ENCODE measurements around the gene LAMC3. TPM values are rescaled to one million over a fixed set of nuclear protein-coding genes. Genes with fewer than 3 reads are reported as not detected.
A peak's percentile ranks its signal among the peaks of the same experiment; 100 is the strongest.

Gene LAMC3
- total and polyA plus RNA-seq, 9 of the 15 experiments (the other 6 are each of a cell fraction or from before 2014, with no cell fraction given): 0.10 TPM; not detected in 8

- Histone ChIP-seq H4K20me1 (replicated peaks; ENCODE audit: control insufficient read depth, insufficient read depth, low read length) (peaks cover 94% of the 10 kb centered on the region), H3K4me1 (replicated peaks in 1 of 2; ENCODE audit: control insufficient read depth in 2 of 2, insufficient read depth in 2 of 2, low read length in 2 of 2) (peaks cover 0 to 43% of the 10 kb centered on the region in 2 experiments; a peak in 2 of 5 replicates), H3K9me1 (ENCODE audit: control insufficient read depth, insufficient read depth, low read length) (peaks cover 9% of the 10 kb centered on the region), H3K9ac (ENCODE audit: insufficient read depth in 1 of 2, low read depth in 2 of 2, low read length in 2 of 2) (peak overlapping the region in 1 of 2 experiments; percentile 7; a peak in 1 of 4 replicates), H3K4me2 (ENCODE audit: insufficient read depth, low read length) (no peak overlapping the region), H3K4me3 (no peak overlapping the region), H3K36me3 (ENCODE audit: control insufficient read depth, insufficient read depth, low read length) (no peaks in the 10 kb centered on the region), H3K9me3 (replicated peaks; ENCODE audit: control insufficient read depth, insufficient read depth, low read depth, low read length) (no peaks in the 10 kb centered on the region), H3K79me2 (ENCODE audit: control insufficient read depth, insufficient read depth, low read length) (no peaks in the 10 kb centered on the region), H2AFZ (ENCODE audit: low read depth, low read length) (no peak overlapping the region), H3K27ac (ENCODE audit: extremely low read depth, low read depth, low read length) (no peak overlapping the region), H3K27me3 (ENCODE audit: control insufficient read depth in 2 of 2, insufficient read depth in 2 of 2, low read length in 2 of 2) (peaks cover 84 to 99% of the 10 kb centered on the region in 2 experiments)
- FAIRE-seq (no peak), DNase-seq (ENCODE audit: extremely low read depth in 1 of 4, low spot score in 3 of 4) (peak in 2 of 4 experiments; percentile 67 to 73), ATAC-seq (peak; percentile 6)
- in situ Hi-C loops (cut with MboI): loop anchor here (25.0 kb wide), 1 partner anchor 278 kb away; no protein-coding TSS in a partner anchor
- CTCF ChIA-PET (ENCODE audit: low intra/inter-chr PET ratio): no interaction called here
- POLR2A ChIA-PET: interaction anchor here (0.5 to 3.3 kb wide), 16 partner anchors 8 to 121 kb away, joined by 3 to 35 read pairs (median 4); no protein-coding TSS in a partner anchor
- no TSS peak for BruUV-seq (replicated peaks)
- WGBS (ENCODE audit: insufficient coverage, low coverage, missing lambda C conversion rate): 8% methylated on average over 23 of the region's 23 CpGs
- intact Hi-C loops (cut with micrococcal nuclease): no loop called here
- TF ChIP-seq MTA3 (IDR thresholded peaks at IDR 0.05; ENCODE audit: borderline replicate concordance): no peak
- TF ChIP-seq PRDM10 (IDR thresholded peaks at IDR 0.05; ENCODE audit: partially characterized antibody): no peak
- TF ChIP-seq HMGXB4 (CRISPR knock-in tag; IDR thresholded peaks at IDR 0.05): 0 out of 2 replicates have a peak, but pooled peaks have one; percentile 80
Measured at GRCh38 chr9:130990306-130990977, 18.5 kb upstream of the LAMC3 start.

All from K562 (cell line).